Loucy (cell line): Measurements from ENCODE around the gene LRCH1.

Experiments
- CTCF ChIP-seq: fragments of 200-600 bp; sonication (generic); conservative IDR thresholded peaks from 2 replicates; pipeline ENCODE4 v1.5.1; 2014; ENCODE audit warnings: mild to moderate bottlenecking, antibody characterized with exemption, low read length
- EZH2phosphoT487 ChIP-seq: fragments of 200-600 bp; IDR thresholded peaks from 2 replicates; pipeline ENCODE4 v1.6.1; 2018; ENCODE audit warnings: antibody characterized with exemption, mild to moderate bottlenecking, moderate library complexity, borderline replicate concordance

GRCh38 chr13:46716821-46717220, 163.9 kb downstream of the LRCH1 start:
- TF ChIP-seq CTCF (no peak), EZH2phosphoT487 (no peak)
